OCI-LY3 (cell line): Measurements from ENCODE around the gene UST.

ENCODE experiments used
- H2AFZ ChIP-seq: fragments of 200-600, 300-600 bp; shearing (Covaris generic); 2 replicates; pipeline ENCODE4 v1.6.0; 2014; ENCODE audit warnings: antibody characterized with exemption, low read depth, low read length
- H3K27ac ChIP-seq: fragments of 200-600, 300-600 bp; sonication (generic); 2 replicates; pipeline ENCODE4 v1.5.1; 2014; ENCODE audit warnings: mild to moderate bottlenecking, low read length, moderate library complexity, mixed read lengths
- H3K27me3 ChIP-seq: fragments of 200-600, 300-600 bp; sonication (generic); 2 replicates; pipeline ENCODE4 v1.6.1; 2014; ENCODE audit warnings: low read depth, low read length, mixed read lengths
- H3K36me3 ChIP-seq: fragments of 200-600, 300-600 bp; sonication (generic); replicated peaks from 2 replicates; pipeline ENCODE3; 2014; ENCODE audit warnings: low read depth, low read length, mixed read lengths
- H3K4me1 ChIP-seq: fragments of 300-600, 200-600 bp; sonication (generic); 2 replicates; pipeline ENCODE4 v1.6.1; 2014; ENCODE audit warnings: low read length, mixed read lengths
- H3K4me2 ChIP-seq: fragments of 200-600, 300-600 bp; sonication (generic); 2 replicates; pipeline ENCODE4 v1.6.1; 2014; ENCODE audit warnings: low read length, mixed read lengths
- H3K4me3 ChIP-seq: fragments of 300-600, 200-600 bp; sonication (generic); 2 replicates; pipeline ENCODE4 v1.5.1; 2014; ENCODE audit warnings: antibody characterized with exemption, mild to moderate bottlenecking, low read length, moderate library complexity
- H3K79me2 ChIP-seq: fragments of 300-600, 200-600 bp; shearing (Covaris generic); 2 replicates; pipeline ENCODE4 v1.6.1; 2014; ENCODE audit warnings: mild to moderate bottlenecking, low read length, mixed read lengths
- H3K9ac ChIP-seq: fragments of 300-600, 200-600 bp; shearing (Covaris generic); 2 replicates; pipeline ENCODE4 v1.6.0; 2014; ENCODE audit warnings: mild to moderate bottlenecking, low read length, moderate library complexity
- H3K9me3 ChIP-seq: fragments of 200-600, 300-600 bp; shearing (Covaris generic); 2 replicates; pipeline ENCODE4 v1.6.1; 2014; ENCODE audit warnings: low read length, mixed read lengths; ENCODE audit not compliant: insufficient read depth
- H4K20me1 ChIP-seq: fragments of 200-600, 300-600 bp; sonication (generic); 2 replicates; pipeline ENCODE4 v1.6.1; 2016; ENCODE audit warnings: low read length, mixed read lengths; ENCODE audit not compliant: insufficient read depth
- EZH2phosphoT487 ChIP-seq: fragments of 200-600 bp; shearing (Covaris generic); IDR thresholded peaks from 2 replicates; pipeline ENCODE4 v1.6.1; 2018; ENCODE audit warnings: antibody characterized with exemption, mixed run types, low read depth
- TF ChIP-seq, protein P1 (sequence below): fragments of 200-600, 300-600 bp; sonication (generic); IDR thresholded peaks from 2 replicates; pipeline ENCODE4 v1.5.1; 2014; ENCODE audit warnings: antibody characterized with exemption, low read length, low read depth

Gene UST

DNA sequence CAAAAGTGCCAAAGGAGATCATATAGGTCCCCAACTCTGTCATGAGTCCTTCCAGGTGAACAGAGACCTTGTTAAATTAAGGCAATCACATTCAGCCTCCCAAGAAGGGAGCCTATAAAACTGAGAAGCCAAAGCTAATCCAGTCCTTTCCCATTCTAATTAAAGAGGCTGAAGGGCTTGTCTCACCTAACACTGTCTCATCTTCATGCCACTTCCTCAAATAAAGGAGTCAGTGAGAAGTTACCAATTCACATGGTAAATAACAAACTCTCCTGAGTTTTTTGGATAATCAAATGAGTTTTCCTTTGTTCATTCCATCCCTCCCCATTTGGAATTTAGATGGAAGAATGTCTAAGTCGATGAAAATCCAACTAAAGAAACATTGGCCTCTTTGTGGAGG is 242.8 kb downstream of the UST start:
- Histone ChIP-seq H3K9ac (no peak overlapping the region), H3K27me3 (no peaks in the 10 kb centered on the region), H3K4me1 (peaks cover 13% of the 10 kb centered on the region), H3K27ac (no peak overlapping the region), H4K20me1 (no peaks in the 10 kb centered on the region; the same call in 1 of the 2 replicates), H3K4me2 (no peak overlapping the region), H3K4me3 (no peak overlapping the region), H2AFZ (no peak overlapping the region), H3K9me3 (no peaks in the 10 kb centered on the region), H3K79me2 (no peaks in the 10 kb centered on the region), H3K36me3 (no peaks in the 10 kb centered on the region)
- no peak for TF ChIP-seq EZH2phosphoT487
- TF ChIP-seq, protein P1, sequence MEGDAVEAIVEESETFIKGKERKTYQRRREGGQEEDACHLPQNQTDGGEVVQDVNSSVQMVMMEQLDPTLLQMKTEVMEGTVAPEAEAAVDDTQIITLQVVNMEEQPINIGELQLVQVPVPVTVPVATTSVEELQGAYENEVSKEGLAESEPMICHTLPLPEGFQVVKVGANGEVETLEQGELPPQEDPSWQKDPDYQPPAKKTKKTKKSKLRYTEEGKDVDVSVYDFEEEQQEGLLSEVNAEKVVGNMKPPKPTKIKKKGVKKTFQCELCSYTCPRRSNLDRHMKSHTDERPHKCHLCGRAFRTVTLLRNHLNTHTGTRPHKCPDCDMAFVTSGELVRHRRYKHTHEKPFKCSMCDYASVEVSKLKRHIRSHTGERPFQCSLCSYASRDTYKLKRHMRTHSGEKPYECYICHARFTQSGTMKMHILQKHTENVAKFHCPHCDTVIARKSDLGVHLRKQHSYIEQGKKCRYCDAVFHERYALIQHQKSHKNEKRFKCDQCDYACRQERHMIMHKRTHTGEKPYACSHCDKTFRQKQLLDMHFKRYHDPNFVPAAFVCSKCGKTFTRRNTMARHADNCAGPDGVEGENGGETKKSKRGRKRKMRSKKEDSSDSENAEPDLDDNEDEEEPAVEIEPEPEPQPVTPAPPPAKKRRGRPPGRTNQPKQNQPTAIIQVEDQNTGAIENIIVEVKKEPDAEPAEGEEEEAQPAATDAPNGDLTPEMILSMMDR: no peak

DNA sequence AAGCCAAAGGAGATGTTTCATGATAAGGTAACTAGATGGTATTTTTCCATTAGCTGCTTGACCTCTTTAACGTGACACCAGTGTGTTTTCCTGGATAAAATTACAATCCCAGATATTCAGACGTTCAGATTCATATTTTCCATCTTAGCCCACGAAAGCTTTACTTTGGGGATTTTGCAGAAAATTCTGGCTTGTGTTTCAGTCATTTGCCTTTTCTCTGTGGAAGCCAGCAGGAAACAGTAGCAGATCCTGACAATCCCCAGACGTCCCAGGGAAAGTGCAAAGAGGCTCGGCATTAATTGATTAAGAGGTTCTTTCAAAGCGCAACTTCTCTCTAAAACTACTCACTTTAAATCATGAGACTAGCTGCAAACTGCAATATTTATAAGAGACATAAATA is 243.6 kb downstream of the UST start:
- H3K27me3 ChIP-seq: no peaks in the 10 kb centered on the region
- peaks cover 13% of the 10 kb centered on the region for H3K4me1 ChIP-seq
- H3K4me3 ChIP-seq: no peak overlapping the region
- no peaks in the 10 kb centered on the region for H3K79me2 ChIP-seq
- no peak overlapping the region for H3K27ac ChIP-seq
- TF ChIP-seq, protein P1: no peak
- TF ChIP-seq EZH2phosphoT487: no peak
- no peaks in the 10 kb centered on the region for H3K9me3 ChIP-seq
- no peak overlapping the region for H2AFZ ChIP-seq
- H3K4me2 ChIP-seq: no peak overlapping the region
- no peaks in the 10 kb centered on the region for H3K36me3 ChIP-seq
- no peak overlapping the region for H3K9ac ChIP-seq
- H4K20me1 ChIP-seq: no peaks in the 10 kb centered on the region; the same call in 1 of the 2 replicates

DNA sequence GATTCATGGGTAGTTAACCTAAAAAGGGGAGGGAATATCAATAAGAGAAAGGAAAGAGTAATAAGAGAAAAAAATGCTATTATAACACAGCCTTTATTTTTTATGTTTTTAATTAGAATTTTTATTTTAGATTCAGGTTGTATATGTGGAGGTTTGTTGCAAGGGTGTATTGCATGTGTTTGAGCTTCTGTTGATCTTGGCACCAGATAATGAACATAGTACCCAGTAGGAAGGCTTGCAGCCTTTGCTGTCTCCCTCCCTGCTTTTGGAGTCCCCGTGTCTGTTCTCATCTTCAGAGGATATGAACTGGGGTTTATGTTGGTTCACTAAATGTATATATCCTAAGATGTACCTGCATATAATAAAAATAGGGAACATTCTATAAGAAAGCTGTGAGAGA is 250.0 kb downstream of the UST start:
- Histone ChIP-seq H2AFZ (no peak overlapping the region), H3K79me2 (no peaks in the 10 kb centered on the region), H3K4me2 (no peak overlapping the region), H3K9me3 (no peaks in the 10 kb centered on the region), H3K9ac (no peak overlapping the region), H3K4me1 (peaks cover 13% of the 10 kb centered on the region), H3K36me3 (no peaks in the 10 kb centered on the region), H3K4me3 (no peak overlapping the region), H3K27ac (no peak overlapping the region), H4K20me1 (no peaks in the 10 kb centered on the region), H3K27me3 (no peaks in the 10 kb centered on the region)
- TF ChIP-seq, protein P1: no peak
- no peak for TF ChIP-seq EZH2phosphoT487

DNA sequence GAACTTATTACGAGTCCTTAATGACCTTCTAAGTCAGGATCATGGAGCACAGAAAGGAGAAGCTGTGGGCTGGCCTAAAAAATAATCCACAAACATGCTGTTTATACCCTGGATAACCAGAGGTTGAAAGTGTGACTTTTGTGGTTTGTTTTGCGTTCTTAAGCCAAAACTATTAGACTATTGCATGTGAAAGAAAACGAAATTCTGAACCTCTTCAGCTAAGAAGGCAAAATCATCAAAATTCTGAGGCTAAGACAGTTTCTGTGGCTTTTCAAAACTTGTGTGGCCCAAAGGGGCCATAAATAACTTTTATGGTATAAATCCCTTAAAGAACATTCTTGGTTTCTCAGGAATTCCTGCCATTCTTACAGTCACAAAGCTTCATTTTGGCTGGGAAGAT is 251.0 kb downstream of the UST start:
- no peak for TF ChIP-seq EZH2phosphoT487
- TF ChIP-seq, protein P1: no peak
- no peak overlapping the region for H3K9ac ChIP-seq
- H3K4me3 ChIP-seq: no peak overlapping the region
- no peaks in the 10 kb centered on the region for H3K9me3 ChIP-seq
- H3K36me3 ChIP-seq: no peaks in the 10 kb centered on the region
- no peak overlapping the region for H3K27ac ChIP-seq
- no peaks in the 10 kb centered on the region for H3K27me3 ChIP-seq
- H4K20me1 ChIP-seq: no peaks in the 10 kb centered on the region
- H3K4me2 ChIP-seq: no peak overlapping the region
- no peak overlapping the region for H2AFZ ChIP-seq
- no peaks in the 10 kb centered on the region for H3K79me2 ChIP-seq
- H3K4me1 ChIP-seq: peaks cover 13% of the 10 kb centered on the region
